Measurements from ENCODE around the gene FGF22. TPM values are rescaled to one million over a fixed set of nuclear protein-coding genes. Genes with fewer than 3 reads are reported as not detected.
A peak's percentile ranks its signal among the peaks of the same experiment; 100 is the strongest.

Gene FGF22
- total RNA-seq, 1 experiment from 2014 or later = not detected

- no peak for DNase-seq (ENCODE audit: low read depth)
Observed at GRCh38 chr19:677601-678436, 38.1 kb downstream of the FGF22 start.

GRCh38 chr19:678791-679388 is 39.2 kb downstream of the FGF22 start:
- DNase-seq (ENCODE audit: low read depth) = no peak

GRCh38 chr19:679418-680286 is 40.0 kb downstream of the FGF22 start:
- no peak for DNase-seq (ENCODE audit: low read depth)

GRCh38 chr19:680287-681028 is 40.8 kb downstream of the FGF22 start:
- DNase-seq (ENCODE audit: low read depth) = peak; percentile 86

GRCh38 chr19:681029-682019 is 41.6 kb downstream of the FGF22 start:
- no peak for DNase-seq (ENCODE audit: low read depth)

GRCh38 chr19:682678-683320 is 43.1 kb downstream of the FGF22 start:
- no peak for DNase-seq (ENCODE audit: low read depth)

GRCh38 chr19:685454-685931 is 45.8 kb downstream of the FGF22 start:
- no peak for DNase-seq (ENCODE audit: low read depth)

- DNase-seq (ENCODE audit: low read depth) = no peak
Observed at GRCh38 chr19:686589-687297, 47.1 kb downstream of the FGF22 start.

GRCh38 chr19:687569-688166 is 48.0 kb downstream of the FGF22 start:
- DNase-seq (ENCODE audit: low read depth) = no peak

GRCh38 chr19:688214-688613 is 48.5 kb downstream of the FGF22 start:
- DNase-seq (ENCODE audit: low read depth) = no peak

GRCh38 chr19:688992-689391 is 49.3 kb downstream of the FGF22 start:
- DNase-seq (ENCODE audit: low read depth) = no peak

- DNase-seq (ENCODE audit: low read depth) = no peak
Observed at GRCh38 chr19:690203-690602, 50.5 kb downstream of the FGF22 start.

Other genes with a start within 250 kb of the FGF22 start
- 0.40 and 0.69 TPM in 2 replicates for gene C2CD4C, start 230.7 kb upstream of the FGF22 start, total RNA-seq (2014; rRNA removed; shearing (Covaris generic))
- 0.03 TPM in 1 of 2 replicates, not detected in the other for gene SHC2, start 178.8 kb upstream of the FGF22 start, total RNA-seq (2014; rRNA removed; shearing (Covaris generic))
- gene MADCAM1, start 143.4 kb upstream of the FGF22 start, total RNA-seq (2014; rRNA removed; shearing (Covaris generic)) = not detected in 2 replicates
- 40.7 and 48.2 TPM in 2 replicates for gene TPGS1, start 132.4 kb upstream of the FGF22 start, total RNA-seq (2014; rRNA removed; shearing (Covaris generic))
- 107 and 110 TPM in 2 replicates for gene CDC34, start 108.1 kb upstream of the FGF22 start, total RNA-seq (2014; rRNA removed; shearing (Covaris generic))
- not detected in 2 replicates for gene GZMM, start 95.8 kb upstream of the FGF22 start, total RNA-seq (2014; rRNA removed; shearing (Covaris generic))
- 475 and 545 TPM in 2 replicates for gene BSG, start 67.3 kb upstream of the FGF22 start, total RNA-seq (2014; rRNA removed; shearing (Covaris generic))
- 0.27 and 0.37 TPM in 2 replicates for gene HCN2, start 50.0 kb upstream of the FGF22 start, total RNA-seq (2014; rRNA removed; shearing (Covaris generic))
- 86.9 and 100 TPM in 2 replicates for gene POLRMT, start 6.3 kb upstream of the FGF22 start, total RNA-seq (2014; rRNA removed; shearing (Covaris generic))
- gene RNF126, start 23.3 kb downstream of the FGF22 start, total RNA-seq (2014; rRNA removed; shearing (Covaris generic)) = 86.5 and 130 TPM in 2 replicates
- 14.5 and 19.7 TPM in 2 replicates for gene FSTL3, start 36.5 kb downstream of the FGF22 start, total RNA-seq (2014; rRNA removed; shearing (Covaris generic))
- not detected in 2 replicates for gene PRSS57, start 55.6 kb downstream of the FGF22 start, total RNA-seq (2014; rRNA removed; shearing (Covaris generic))
- not detected in 2 replicates for gene PALM, start 69.1 kb downstream of the FGF22 start, total RNA-seq (2014; rRNA removed; shearing (Covaris generic))
- 0.02 and 0.13 TPM in 2 replicates for gene MISP, start 111.2 kb downstream of the FGF22 start, total RNA-seq (2014; rRNA removed; shearing (Covaris generic))
- gene PTBP1, start 157.6 kb downstream of the FGF22 start, total RNA-seq (2014; rRNA removed; shearing (Covaris generic)) = 276 and 447 TPM in 2 replicates
- gene PLPPR3, start 182.1 kb downstream of the FGF22 start, total RNA-seq (2014; rRNA removed; shearing (Covaris generic)) = 0.30 TPM in 1 of 2 replicates, not detected in the other
- gene AZU1, start 188.0 kb downstream of the FGF22 start, total RNA-seq (2014; rRNA removed; shearing (Covaris generic)) = not detected in 2 replicates
- not detected in 2 replicates for gene PRTN3, start 201.1 kb downstream of the FGF22 start, total RNA-seq (2014; rRNA removed; shearing (Covaris generic))
- gene ELANE, start 212.4 kb downstream of the FGF22 start, total RNA-seq (2014; rRNA removed; shearing (Covaris generic)) = not detected in 2 replicates
- gene CFD, start 219.8 kb downstream of the FGF22 start, total RNA-seq (2014; rRNA removed; shearing (Covaris generic)) = not detected in 2 replicates